Upper lobe of left lung (tissue), 4 donors: ENCODE data around the gene ADGRL3.

Experiments
- EP300 ChIP-seq, 4 donors: sonication (generic); formaldehyde crosslinking; IDR thresholded peaks; one replicate each; pipeline ENCODE4 v1.5.1; 2017; ENCODE audit warnings: antibody characterized with exemption in 4 of 4, control low read depth in 2 of 4
- POLR2A ChIP-seq, 4 donors: fragments of 450-650 bp; IDR thresholded peaks; one replicate each; pipeline ENCODE4 v1.5.1; 2016 to 2017; ENCODE audit warnings: antibody characterized with exemption in 4 of 4, mild to moderate bottlenecking in 2 of 4
- POLR2AphosphoS5 ChIP-seq, 2 donors: sonication (generic); formaldehyde crosslinking; IDR thresholded peaks; one replicate each; pipeline ENCODE4 v1.5.1; 2017; ENCODE audit warnings: antibody characterized with exemption in 2 of 2
- TF ChIP-seq, protein P1 (sequence below), 6 experiments: fragments of 450-650 bp in 4 of 6; fragments of 200-600 bp in 2 of 6; sonication (generic) in 2 of 6; IDR thresholded peaks; one replicate each; pipeline ENCODE4 v1.5.1; 2016 to 2019; ENCODE audit warnings: antibody characterized with exemption in 6 of 6

DNA sequence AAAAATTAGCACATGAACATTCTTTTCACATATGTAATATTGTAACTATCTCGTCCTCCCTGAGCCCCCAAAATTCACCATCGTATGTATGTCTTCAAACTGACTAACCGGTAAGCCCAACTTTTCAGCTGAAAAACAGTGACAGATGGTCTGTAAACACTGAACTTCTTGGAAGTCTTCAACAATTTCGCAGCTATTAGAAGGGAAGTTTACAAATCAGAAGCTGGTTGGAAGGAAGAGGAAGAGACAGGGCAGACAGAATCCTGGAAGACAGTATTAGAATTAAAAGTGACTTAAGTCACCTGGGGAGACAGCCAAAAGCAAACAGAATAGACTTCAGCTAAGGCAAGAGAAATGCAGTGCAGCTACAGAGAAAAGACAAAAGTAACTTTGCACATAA lies 858.4 kb downstream of the ADGRL3 start:
- TF ChIP-seq, protein P1, sequence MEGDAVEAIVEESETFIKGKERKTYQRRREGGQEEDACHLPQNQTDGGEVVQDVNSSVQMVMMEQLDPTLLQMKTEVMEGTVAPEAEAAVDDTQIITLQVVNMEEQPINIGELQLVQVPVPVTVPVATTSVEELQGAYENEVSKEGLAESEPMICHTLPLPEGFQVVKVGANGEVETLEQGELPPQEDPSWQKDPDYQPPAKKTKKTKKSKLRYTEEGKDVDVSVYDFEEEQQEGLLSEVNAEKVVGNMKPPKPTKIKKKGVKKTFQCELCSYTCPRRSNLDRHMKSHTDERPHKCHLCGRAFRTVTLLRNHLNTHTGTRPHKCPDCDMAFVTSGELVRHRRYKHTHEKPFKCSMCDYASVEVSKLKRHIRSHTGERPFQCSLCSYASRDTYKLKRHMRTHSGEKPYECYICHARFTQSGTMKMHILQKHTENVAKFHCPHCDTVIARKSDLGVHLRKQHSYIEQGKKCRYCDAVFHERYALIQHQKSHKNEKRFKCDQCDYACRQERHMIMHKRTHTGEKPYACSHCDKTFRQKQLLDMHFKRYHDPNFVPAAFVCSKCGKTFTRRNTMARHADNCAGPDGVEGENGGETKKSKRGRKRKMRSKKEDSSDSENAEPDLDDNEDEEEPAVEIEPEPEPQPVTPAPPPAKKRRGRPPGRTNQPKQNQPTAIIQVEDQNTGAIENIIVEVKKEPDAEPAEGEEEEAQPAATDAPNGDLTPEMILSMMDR (IDR thresholded peaks at IDR 0.05) = no peak
- TF ChIP-seq POLR2AphosphoS5 (IDR thresholded peaks at IDR 0.05) = no peak
- no peak for TF ChIP-seq POLR2A (IDR thresholded peaks at IDR 0.05)
- no peak for TF ChIP-seq EP300 (IDR thresholded peaks at IDR 0.05)
